ENCODE results near the gene LY6G6C.

GRCh38 chr6:31768363-31769257 is 47.1 kb upstream of the LY6G6C start:
- TF ChIP-seq CTCF (IDR thresholded peaks at IDR 0.05) (no peak), POLR2A (IDR thresholded peaks at IDR 0.05) (no peak)
